ENCODE measurements around the gene UTF1.

The UTF1 gene

GRCh38 chr10:133201151-133201947 lies 28.7 kb upstream of the UTF1 start:
- Mint-ChIP-seq H3K27ac (no peak overlapping the region), H3K4me3 (no peak overlapping the region), H3K4me1 (ENCODE audit: low read depth) (no peaks in the 10 kb centered on the region), H3K36me3 (ENCODE audit: low read depth) (no peaks in the 10 kb centered on the region), H3K9me3 (no peaks in the 10 kb centered on the region), H3K27me3 (peaks cover 4% of the 10 kb centered on the region)
- intact Hi-C loops (cut with micrococcal nuclease) = no loop called here

GRCh38 chr10:133201948-133202725 lies 27.9 kb upstream of the UTF1 start:
- intact Hi-C loops (cut with micrococcal nuclease) = no loop called here
- H3K9me3 Mint-ChIP-seq = no peaks in the 10 kb centered on the region
- H3K4me3 Mint-ChIP-seq = no peak overlapping the region
- no peaks in the 10 kb centered on the region for H3K36me3 Mint-ChIP-seq (ENCODE audit: low read depth)
- peaks cover 2% of the 10 kb centered on the region for H3K27me3 Mint-ChIP-seq
- H3K4me1 Mint-ChIP-seq (ENCODE audit: low read depth) = no peaks in the 10 kb centered on the region
- no peak overlapping the region for H3K27ac Mint-ChIP-seq

- H3K27me3 Mint-ChIP-seq = peaks cover 2% of the 10 kb centered on the region
- H3K4me1 Mint-ChIP-seq (ENCODE audit: low read depth) = no peaks in the 10 kb centered on the region
- no peaks in the 10 kb centered on the region for H3K36me3 Mint-ChIP-seq (ENCODE audit: low read depth)
- intact Hi-C loops (cut with micrococcal nuclease) = no loop called here
- no peak overlapping the region for H3K27ac Mint-ChIP-seq
- H3K9me3 Mint-ChIP-seq = no peaks in the 10 kb centered on the region
- H3K4me3 Mint-ChIP-seq = no peak overlapping the region
Observed at GRCh38 chr10:133202778-133203651, 27.0 kb upstream of the UTF1 start.

GRCh38 chr10:133203652-133204195 lies 26.3 kb upstream of the UTF1 start:
- intact Hi-C loops (cut with micrococcal nuclease) = no loop called here

GRCh38 chr10:133204226-133205015 lies 25.6 kb upstream of the UTF1 start:
- no peaks in the 10 kb centered on the region for H3K36me3 Mint-ChIP-seq (ENCODE audit: low read depth)
- no peaks in the 10 kb centered on the region for H3K4me1 Mint-ChIP-seq (ENCODE audit: low read depth)
- intact Hi-C loops (cut with micrococcal nuclease) = no loop called here
- H3K27me3 Mint-ChIP-seq = peaks cover 2% of the 10 kb centered on the region
- no peaks in the 10 kb centered on the region for H3K9me3 Mint-ChIP-seq
- H3K27ac Mint-ChIP-seq = no peak overlapping the region
- no peak overlapping the region for H3K4me3 Mint-ChIP-seq

More at GRCh38 chr10:133203652-133204195, 26.3 kb upstream of the UTF1 start:
- Mint-ChIP-seq H3K4me3 (no peak overlapping the region), H3K36me3 (ENCODE audit: low read depth) (no peaks in the 10 kb centered on the region), H3K9me3 (no peaks in the 10 kb centered on the region), H3K4me1 (ENCODE audit: low read depth) (no peaks in the 10 kb centered on the region), H3K27me3 (peaks cover 2% of the 10 kb centered on the region), H3K27ac (no peak overlapping the region)

GRCh38 chr10:133205146-133205545 lies 24.9 kb upstream of the UTF1 start:
- Mint-ChIP-seq H3K27me3 (peaks cover 2% of the 10 kb centered on the region), H3K4me3 (no peak overlapping the region), H3K9me3 (no peaks in the 10 kb centered on the region), H3K27ac (no peak overlapping the region), H3K36me3 (ENCODE audit: low read depth) (no peaks in the 10 kb centered on the region), H3K4me1 (ENCODE audit: low read depth) (no peaks in the 10 kb centered on the region)
- intact Hi-C loops (cut with micrococcal nuclease) = no loop called here

- Mint-ChIP-seq H3K4me1 (ENCODE audit: low read depth) (no peaks in the 10 kb centered on the region), H3K4me3 (no peak overlapping the region), H3K9me3 (no peaks in the 10 kb centered on the region), H3K27ac (no peak overlapping the region), H3K36me3 (ENCODE audit: low read depth) (no peaks in the 10 kb centered on the region), H3K27me3 (peaks cover 6% of the 10 kb centered on the region)
- intact Hi-C loops (cut with micrococcal nuclease) = no loop called here
Observed at GRCh38 chr10:133206356-133207040, 23.5 kb upstream of the UTF1 start.

- Mint-ChIP-seq H3K4me1 (ENCODE audit: low read depth) (no peaks in the 10 kb centered on the region), H3K4me3 (no peak overlapping the region), H3K36me3 (ENCODE audit: low read depth) (no peaks in the 10 kb centered on the region), H3K27me3 (peaks cover 6% of the 10 kb centered on the region), H3K9me3 (no peaks in the 10 kb centered on the region), H3K27ac (no peak overlapping the region)
- intact Hi-C loops (cut with micrococcal nuclease) = no loop called here
Observed at GRCh38 chr10:133207041-133207600, 22.9 kb upstream of the UTF1 start.

- no peaks in the 10 kb centered on the region for H3K9me3 Mint-ChIP-seq
- intact Hi-C loops (cut with micrococcal nuclease) = no loop called here
- H3K4me1 Mint-ChIP-seq (ENCODE audit: low read depth) = no peaks in the 10 kb centered on the region
- H3K27ac Mint-ChIP-seq = no peak overlapping the region
- no peaks in the 10 kb centered on the region for H3K36me3 Mint-ChIP-seq (ENCODE audit: low read depth)
- no peak overlapping the region for H3K4me3 Mint-ChIP-seq
- peaks cover 8% of the 10 kb centered on the region for H3K27me3 Mint-ChIP-seq
Observed at GRCh38 chr10:133207627-133208026, 22.4 kb upstream of the UTF1 start.

GRCh38 chr10:133208466-133208865 lies 21.6 kb upstream of the UTF1 start:
- intact Hi-C loops (cut with micrococcal nuclease) = no loop called here
- no peaks in the 10 kb centered on the region for H3K4me1 Mint-ChIP-seq (ENCODE audit: low read depth)
- no peak overlapping the region for H3K4me3 Mint-ChIP-seq
- no peak overlapping the region for H3K27ac Mint-ChIP-seq
- no peaks in the 10 kb centered on the region for H3K36me3 Mint-ChIP-seq (ENCODE audit: low read depth)
- no peaks in the 10 kb centered on the region for H3K9me3 Mint-ChIP-seq
- H3K27me3 Mint-ChIP-seq = peaks cover 10% of the 10 kb centered on the region

GRCh38 chr10:133209117-133209516 lies 20.9 kb upstream of the UTF1 start:
- H3K27ac Mint-ChIP-seq = no peak overlapping the region
- no peak overlapping the region for H3K4me3 Mint-ChIP-seq
- peaks cover 11% of the 10 kb centered on the region for H3K27me3 Mint-ChIP-seq
- no peaks in the 10 kb centered on the region for H3K36me3 Mint-ChIP-seq (ENCODE audit: low read depth)
- H3K9me3 Mint-ChIP-seq = no peaks in the 10 kb centered on the region
- no peaks in the 10 kb centered on the region for H3K4me1 Mint-ChIP-seq (ENCODE audit: low read depth)
- intact Hi-C loops (cut with micrococcal nuclease) = no loop called here

- Mint-ChIP-seq H3K4me3 (no peak overlapping the region), H3K27ac (no peak overlapping the region), H3K9me3 (no peaks in the 10 kb centered on the region), H3K36me3 (ENCODE audit: low read depth) (no peaks in the 10 kb centered on the region), H3K27me3 (peaks cover 12% of the 10 kb centered on the region), H3K4me1 (ENCODE audit: low read depth) (no peaks in the 10 kb centered on the region)
- intact Hi-C loops (cut with micrococcal nuclease) = no loop called here
Observed at GRCh38 chr10:133209641-133210040, 20.4 kb upstream of the UTF1 start.
